H1 (cell line): ENCODE data around the gene LYPD3. TPM values are rescaled to one million over a fixed set of nuclear protein-coding genes. Genes with fewer than 3 reads are reported as not detected.
A peak's percentile ranks its signal among the peaks of the same experiment; 100 is the strongest.

Experiments used
- ATF2 ChIP-seq: IDR thresholded peaks from 2 replicates; pipeline ENCODE4 v1.6.1; 2012; ENCODE audit warnings: low read length, inconsistent platforms
- ATF3 ChIP-seq: IDR thresholded peaks from 2 replicates; pipeline ENCODE4 v1.6.1; 2011; ENCODE audit warnings: low read depth, mild to moderate bottlenecking, low read length; ENCODE audit not compliant: insufficient read depth
- CBX8 ChIP-seq: fragments of 300-800, 300-1000 bp; sonication (generic); IDR thresholded peaks from 2 replicates; pipeline ENCODE4 v1.7.1; 2016; ENCODE audit warnings: low read depth, low read length, borderline replicate concordance
- JUND ChIP-seq: IDR thresholded peaks from 2 replicates; pipeline ENCODE4 v1.6.1; 2011; ENCODE audit warnings: mild to moderate bottlenecking, improper control_type of control experiment, low read length
- MAX ChIP-seq: IDR thresholded peaks from 2 replicates; pipeline ENCODE4 v1.6.1; 2012; ENCODE audit warnings: inconsistent platforms
- SP2 ChIP-seq: IDR thresholded peaks from 2 replicates; pipeline ENCODE4 v1.6.1; 2012; ENCODE audit warnings: mild to moderate bottlenecking, low read length, inconsistent platforms
- TAF1 ChIP-seq: IDR thresholded peaks from 2 replicates; pipeline ENCODE4 v1.6.1; 2011; ENCODE audit warnings: mild to moderate bottlenecking, low read depth, low read length
- polyA plus RNA-seq, 7 experiments: library from polyadenylated mRNA; depleted of rRNA in 3 of 7; stranded (reverse) in 5 of 7; unstranded in 2 of 7; fragments of >200 nt in 5 of 7; fragments of 200-250 nt in 2 of 7; gene quantifications; 1 replicate in 5 of 7; 2 replicates in 1 of 7; 4 replicates in 1 of 7; pipeline versions ENCODE4 v1.2.1 to v1.2.3, GENCODE V29; 2011 to 2013; ENCODE audit warnings: missing spikeins in 2 of 7, mixed read lengths in 2 of 7
- total RNA-seq: library from RNA; stranded (reverse); fragmentation: NEBNext Ultra II Directional; extraction: Animal tissue kit (Norgen Biotek cat#: 25700); gene quantifications from 2 replicates; pipeline ENCODE4 v1.2.1, GENCODE V29; 2021
- TF ChIP-seq, protein P1 (sequence below): fragments of 300-600 bp; sonication (generic); IDR thresholded peaks from 2 replicates; pipeline ENCODE4 v1.7.1; 2012; ENCODE audit warnings: low read length, moderate library complexity, mild to moderate bottlenecking, inconsistent platforms; ENCODE audit not compliant: insufficient replicate concordance

Gene LYPD3
- total and polyA plus RNA-seq, 2 of the 8 experiments (the other 6 are each of a cell fraction or from before 2014, with no cell fraction given) = 4.1 to 16.4 TPM

DNA sequence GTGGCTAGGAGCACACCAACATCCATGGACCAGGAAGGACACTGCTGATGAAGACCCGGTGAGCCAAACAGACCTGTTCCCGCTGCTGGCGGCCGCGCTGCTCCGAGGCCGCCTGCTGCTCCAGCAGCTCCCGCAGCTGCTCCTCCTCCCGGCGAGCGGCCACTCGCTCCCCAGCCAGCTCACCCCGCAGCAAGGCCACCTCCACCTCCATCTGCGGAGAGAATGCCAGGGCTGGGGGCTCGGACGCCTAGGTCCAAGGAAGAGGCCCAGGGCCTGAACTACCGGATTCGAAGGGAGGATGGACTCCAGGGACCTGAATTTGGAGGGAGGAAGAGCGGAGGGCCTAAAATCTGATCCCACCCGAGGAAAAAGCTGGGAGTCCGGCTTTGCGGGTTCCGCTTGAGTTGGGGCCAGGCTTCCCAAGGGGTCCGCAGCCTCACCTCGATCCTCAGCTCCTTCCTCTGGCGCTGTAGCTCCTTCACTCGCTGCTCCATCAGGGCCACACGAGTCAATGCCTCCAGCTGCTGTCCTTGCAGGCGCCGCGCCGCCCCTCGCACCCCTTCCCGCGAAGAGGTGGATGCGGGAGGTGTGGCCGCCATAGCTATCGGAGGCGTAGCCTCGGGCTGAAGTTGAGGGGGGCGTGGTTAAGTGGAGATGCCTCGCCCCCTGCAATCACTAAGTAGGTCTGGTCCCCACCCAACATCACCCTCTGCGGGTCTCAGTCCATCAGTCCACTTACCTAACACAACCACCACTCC lies 36.4 kb upstream of the LYPD3 start (continued):
- TF ChIP-seq, protein P1, sequence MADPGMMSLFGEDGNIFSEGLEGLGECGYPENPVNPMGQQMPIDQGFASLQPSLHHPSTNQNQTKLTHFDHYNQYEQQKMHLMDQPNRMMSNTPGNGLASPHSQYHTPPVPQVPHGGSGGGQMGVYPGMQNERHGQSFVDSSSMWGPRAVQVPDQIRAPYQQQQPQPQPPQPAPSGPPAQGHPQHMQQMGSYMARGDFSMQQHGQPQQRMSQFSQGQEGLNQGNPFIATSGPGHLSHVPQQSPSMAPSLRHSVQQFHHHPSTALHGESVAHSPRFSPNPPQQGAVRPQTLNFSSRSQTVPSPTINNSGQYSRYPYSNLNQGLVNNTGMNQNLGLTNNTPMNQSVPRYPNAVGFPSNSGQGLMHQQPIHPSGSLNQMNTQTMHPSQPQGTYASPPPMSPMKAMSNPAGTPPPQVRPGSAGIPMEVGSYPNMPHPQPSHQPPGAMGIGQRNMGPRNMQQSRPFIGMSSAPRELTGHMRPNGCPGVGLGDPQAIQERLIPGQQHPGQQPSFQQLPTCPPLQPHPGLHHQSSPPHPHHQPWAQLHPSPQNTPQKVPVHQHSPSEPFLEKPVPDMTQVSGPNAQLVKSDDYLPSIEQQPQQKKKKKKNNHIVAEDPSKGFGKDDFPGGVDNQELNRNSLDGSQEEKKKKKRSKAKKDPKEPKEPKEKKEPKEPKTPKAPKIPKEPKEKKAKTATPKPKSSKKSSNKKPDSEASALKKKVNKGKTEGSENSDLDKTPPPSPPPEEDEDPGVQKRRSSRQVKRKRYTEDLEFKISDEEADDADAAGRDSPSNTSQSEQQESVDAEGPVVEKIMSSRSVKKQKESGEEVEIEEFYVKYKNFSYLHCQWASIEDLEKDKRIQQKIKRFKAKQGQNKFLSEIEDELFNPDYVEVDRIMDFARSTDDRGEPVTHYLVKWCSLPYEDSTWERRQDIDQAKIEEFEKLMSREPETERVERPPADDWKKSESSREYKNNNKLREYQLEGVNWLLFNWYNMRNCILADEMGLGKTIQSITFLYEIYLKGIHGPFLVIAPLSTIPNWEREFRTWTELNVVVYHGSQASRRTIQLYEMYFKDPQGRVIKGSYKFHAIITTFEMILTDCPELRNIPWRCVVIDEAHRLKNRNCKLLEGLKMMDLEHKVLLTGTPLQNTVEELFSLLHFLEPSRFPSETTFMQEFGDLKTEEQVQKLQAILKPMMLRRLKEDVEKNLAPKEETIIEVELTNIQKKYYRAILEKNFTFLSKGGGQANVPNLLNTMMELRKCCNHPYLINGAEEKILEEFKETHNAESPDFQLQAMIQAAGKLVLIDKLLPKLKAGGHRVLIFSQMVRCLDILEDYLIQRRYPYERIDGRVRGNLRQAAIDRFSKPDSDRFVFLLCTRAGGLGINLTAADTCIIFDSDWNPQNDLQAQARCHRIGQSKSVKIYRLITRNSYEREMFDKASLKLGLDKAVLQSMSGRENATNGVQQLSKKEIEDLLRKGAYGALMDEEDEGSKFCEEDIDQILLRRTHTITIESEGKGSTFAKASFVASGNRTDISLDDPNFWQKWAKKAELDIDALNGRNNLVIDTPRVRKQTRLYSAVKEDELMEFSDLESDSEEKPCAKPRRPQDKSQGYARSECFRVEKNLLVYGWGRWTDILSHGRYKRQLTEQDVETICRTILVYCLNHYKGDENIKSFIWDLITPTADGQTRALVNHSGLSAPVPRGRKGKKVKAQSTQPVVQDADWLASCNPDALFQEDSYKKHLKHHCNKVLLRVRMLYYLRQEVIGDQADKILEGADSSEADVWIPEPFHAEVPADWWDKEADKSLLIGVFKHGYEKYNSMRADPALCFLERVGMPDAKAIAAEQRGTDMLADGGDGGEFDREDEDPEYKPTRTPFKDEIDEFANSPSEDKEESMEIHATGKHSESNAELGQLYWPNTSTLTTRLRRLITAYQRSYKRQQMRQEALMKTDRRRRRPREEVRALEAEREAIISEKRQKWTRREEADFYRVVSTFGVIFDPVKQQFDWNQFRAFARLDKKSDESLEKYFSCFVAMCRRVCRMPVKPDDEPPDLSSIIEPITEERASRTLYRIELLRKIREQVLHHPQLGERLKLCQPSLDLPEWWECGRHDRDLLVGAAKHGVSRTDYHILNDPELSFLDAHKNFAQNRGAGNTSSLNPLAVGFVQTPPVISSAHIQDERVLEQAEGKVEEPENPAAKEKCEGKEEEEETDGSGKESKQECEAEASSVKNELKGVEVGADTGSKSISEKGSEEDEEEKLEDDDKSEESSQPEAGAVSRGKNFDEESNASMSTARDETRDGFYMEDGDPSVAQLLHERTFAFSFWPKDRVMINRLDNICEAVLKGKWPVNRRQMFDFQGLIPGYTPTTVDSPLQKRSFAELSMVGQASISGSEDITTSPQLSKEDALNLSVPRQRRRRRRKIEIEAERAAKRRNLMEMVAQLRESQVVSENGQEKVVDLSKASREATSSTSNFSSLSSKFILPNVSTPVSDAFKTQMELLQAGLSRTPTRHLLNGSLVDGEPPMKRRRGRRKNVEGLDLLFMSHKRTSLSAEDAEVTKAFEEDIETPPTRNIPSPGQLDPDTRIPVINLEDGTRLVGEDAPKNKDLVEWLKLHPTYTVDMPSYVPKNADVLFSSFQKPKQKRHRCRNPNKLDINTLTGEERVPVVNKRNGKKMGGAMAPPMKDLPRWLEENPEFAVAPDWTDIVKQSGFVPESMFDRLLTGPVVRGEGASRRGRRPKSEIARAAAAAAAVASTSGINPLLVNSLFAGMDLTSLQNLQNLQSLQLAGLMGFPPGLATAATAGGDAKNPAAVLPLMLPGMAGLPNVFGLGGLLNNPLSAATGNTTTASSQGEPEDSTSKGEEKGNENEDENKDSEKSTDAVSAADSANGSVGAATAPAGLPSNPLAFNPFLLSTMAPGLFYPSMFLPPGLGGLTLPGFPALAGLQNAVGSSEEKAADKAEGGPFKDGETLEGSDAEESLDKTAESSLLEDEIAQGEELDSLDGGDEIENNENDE = no peak
- TF ChIP-seq ATF3 (no peak), CBX8 (no peak), ATF2 (no peak), TAF1 (no peak), JUND (no peak), MAX (peak; percentile 39), SP2 (no peak)
